A673 (cell line): ENCODE results near the gene CHEK2. TPM values are rescaled to one million over a fixed set of nuclear protein-coding genes. Genes with fewer than 3 reads are reported as not detected.

Source experiments
- BruUV-seq: library from RNA; stranded (reverse); fragments of 400-500 nt; replicated peaks from 2 replicates; lab custom pipeline; 2021; lab: Mats Ljungman, UMichigan
- CTCF ChIA-PET: fragments of 300-600 bp; sonication (Branson Sonifier 250); formaldehyde crosslinking; loops from one replicate; lab custom pipeline; 2022; ENCODE audit warnings: antibody characterized with exemption; lab: Charles Lee
- POLR2A ChIA-PET: fragments of 300-600 bp; sonication (Branson Sonifier 250); formaldehyde crosslinking; loops from one replicate; lab custom pipeline; 2022; ENCODE audit warnings: antibody characterized with exemption; ENCODE audit not compliant: low non-redundant PET; lab: Charles Lee
- DNase-seq: peaks from one replicate; pipeline ENCODE4 v3.0.0-alpha.2; 2015; ENCODE audit warnings: low spot score
- H3K27ac ChIP-seq: fragments of 200-600 bp; sonication (generic); 2 replicates; pipeline ENCODE4 v1.5.1; 2016; ENCODE audit warnings: mixed run types, low read depth, mild to moderate bottlenecking, mixed read lengths, antibody characterized with exemption, low read length; ENCODE audit not compliant: poor library complexity, severe bottlenecking
- H3K27me3 ChIP-seq: fragments of 200-600 bp; sonication (generic); replicated peaks from 2 replicates; pipeline ENCODE4 v1.6.1; 2017; ENCODE audit warnings: mixed run types, low read depth, mild to moderate bottlenecking, mixed read lengths, antibody characterized with exemption, low read length; ENCODE audit not compliant: insufficient read depth, poor library complexity
- H3K36me3 ChIP-seq: fragments of 200-600 bp; sonication (generic); 2 replicates; pipeline ENCODE4 v1.6.1; 2016; ENCODE audit warnings: mixed run types, mild to moderate bottlenecking, mixed read lengths, antibody characterized with exemption, low read length; ENCODE audit not compliant: insufficient read depth, poor library complexity, severe bottlenecking
- H3K4me1 ChIP-seq: fragments of 200-600 bp; sonication (generic); 2 replicates; pipeline ENCODE4 v1.6.1; 2017; ENCODE audit warnings: mixed run types, mild to moderate bottlenecking, mixed read lengths, antibody characterized with exemption, low read length; ENCODE audit not compliant: insufficient read depth, poor library complexity, severe bottlenecking
- H3K4me3 ChIP-seq: fragments of 200-600 bp; sonication (generic); 2 replicates; pipeline ENCODE4 v1.5.1; 2016; ENCODE audit warnings: low read depth, mixed run types, mild to moderate bottlenecking, mixed read lengths, low read length; ENCODE audit not compliant: poor library complexity, severe bottlenecking
- H3K9me3 ChIP-seq: fragments of 200-600 bp; sonication (generic); 2 replicates; pipeline ENCODE4 v1.6.1; 2016; ENCODE audit warnings: mixed run types, low read depth, mild to moderate bottlenecking, mixed read lengths, antibody characterized with exemption, low read length; ENCODE audit not compliant: poor library complexity, severe bottlenecking
- EZH2 ChIP-seq: fragments of 200-600 bp; sonication (generic); IDR thresholded peaks from 2 replicates; pipeline ENCODE4 v1.6.1; 2017; ENCODE audit warnings: borderline replicate concordance, low read depth, mild to moderate bottlenecking, mixed read lengths, antibody characterized with exemption, low read length; ENCODE audit not compliant: poor library complexity, severe bottlenecking
- intact Hi-C: fragments of 100-400 bp; cut with micrococcal nuclease; formaldehyde crosslinking; loops from one replicate; pipeline ENCODE4 v1.10.0; 2022; ENCODE audit not compliant: unreplicated experiment
- total RNA-seq: library from RNA; stranded (reverse); gene quantifications from 2 replicates; pipeline ENCODE4 v1.2.3, GENCODE V29; 2021
- TF ChIP-seq, protein P1 (sequence below): fragments of 300-800, 200-600 bp; sonication (generic); conservative IDR thresholded peaks from 2 replicates; pipeline ENCODE4 v1.5.1; 2017; ENCODE audit warnings: low read depth, mild to moderate bottlenecking, antibody characterized with exemption, low read length, moderate library complexity, mixed read lengths

Gene CHEK2
- total RNA-seq, 1 experiment from 2014 or later, result 53.7 TPM

DNA sequence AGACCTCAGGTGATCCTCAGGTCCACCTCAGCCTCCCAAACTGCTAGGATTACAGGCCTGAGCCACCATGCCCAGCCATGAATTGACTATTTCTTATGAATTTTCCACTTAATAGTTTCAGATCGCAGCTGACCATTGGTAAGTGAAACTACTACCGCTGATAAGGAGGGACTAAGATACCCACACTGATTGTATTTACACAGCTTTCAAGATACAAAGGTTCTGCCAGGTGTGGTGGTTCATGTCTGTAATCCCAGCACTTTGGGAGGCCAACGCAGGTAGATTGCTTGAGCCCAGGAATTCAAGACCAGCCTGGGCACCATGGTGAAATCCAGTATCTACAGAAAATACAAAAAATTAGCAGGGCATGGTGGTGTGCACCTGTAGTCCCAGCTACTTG, 3.9 kb downstream of the CHEK2 start:
- TF ChIP-seq, protein P1, sequence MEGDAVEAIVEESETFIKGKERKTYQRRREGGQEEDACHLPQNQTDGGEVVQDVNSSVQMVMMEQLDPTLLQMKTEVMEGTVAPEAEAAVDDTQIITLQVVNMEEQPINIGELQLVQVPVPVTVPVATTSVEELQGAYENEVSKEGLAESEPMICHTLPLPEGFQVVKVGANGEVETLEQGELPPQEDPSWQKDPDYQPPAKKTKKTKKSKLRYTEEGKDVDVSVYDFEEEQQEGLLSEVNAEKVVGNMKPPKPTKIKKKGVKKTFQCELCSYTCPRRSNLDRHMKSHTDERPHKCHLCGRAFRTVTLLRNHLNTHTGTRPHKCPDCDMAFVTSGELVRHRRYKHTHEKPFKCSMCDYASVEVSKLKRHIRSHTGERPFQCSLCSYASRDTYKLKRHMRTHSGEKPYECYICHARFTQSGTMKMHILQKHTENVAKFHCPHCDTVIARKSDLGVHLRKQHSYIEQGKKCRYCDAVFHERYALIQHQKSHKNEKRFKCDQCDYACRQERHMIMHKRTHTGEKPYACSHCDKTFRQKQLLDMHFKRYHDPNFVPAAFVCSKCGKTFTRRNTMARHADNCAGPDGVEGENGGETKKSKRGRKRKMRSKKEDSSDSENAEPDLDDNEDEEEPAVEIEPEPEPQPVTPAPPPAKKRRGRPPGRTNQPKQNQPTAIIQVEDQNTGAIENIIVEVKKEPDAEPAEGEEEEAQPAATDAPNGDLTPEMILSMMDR, result no peak
- TF ChIP-seq EZH2, result no peak
- Histone ChIP-seq H3K27ac (no peak overlapping the region), H3K4me3 (no peak overlapping the region), H3K9me3 (no peaks in the 10 kb centered on the region), H3K36me3 (peaks cover 18% of the 10 kb centered on the region), H3K27me3 (no peaks in the 10 kb centered on the region), H3K4me1 (peaks cover under 1% of the 10 kb centered on the region)
- ChIA-PET POLR2A (no interaction called here), CTCF (no interaction called here)
- intact Hi-C loops, result no loop called here
- BruUV-seq, result no TSS peak
- DNase-seq, result no peak

DNA sequence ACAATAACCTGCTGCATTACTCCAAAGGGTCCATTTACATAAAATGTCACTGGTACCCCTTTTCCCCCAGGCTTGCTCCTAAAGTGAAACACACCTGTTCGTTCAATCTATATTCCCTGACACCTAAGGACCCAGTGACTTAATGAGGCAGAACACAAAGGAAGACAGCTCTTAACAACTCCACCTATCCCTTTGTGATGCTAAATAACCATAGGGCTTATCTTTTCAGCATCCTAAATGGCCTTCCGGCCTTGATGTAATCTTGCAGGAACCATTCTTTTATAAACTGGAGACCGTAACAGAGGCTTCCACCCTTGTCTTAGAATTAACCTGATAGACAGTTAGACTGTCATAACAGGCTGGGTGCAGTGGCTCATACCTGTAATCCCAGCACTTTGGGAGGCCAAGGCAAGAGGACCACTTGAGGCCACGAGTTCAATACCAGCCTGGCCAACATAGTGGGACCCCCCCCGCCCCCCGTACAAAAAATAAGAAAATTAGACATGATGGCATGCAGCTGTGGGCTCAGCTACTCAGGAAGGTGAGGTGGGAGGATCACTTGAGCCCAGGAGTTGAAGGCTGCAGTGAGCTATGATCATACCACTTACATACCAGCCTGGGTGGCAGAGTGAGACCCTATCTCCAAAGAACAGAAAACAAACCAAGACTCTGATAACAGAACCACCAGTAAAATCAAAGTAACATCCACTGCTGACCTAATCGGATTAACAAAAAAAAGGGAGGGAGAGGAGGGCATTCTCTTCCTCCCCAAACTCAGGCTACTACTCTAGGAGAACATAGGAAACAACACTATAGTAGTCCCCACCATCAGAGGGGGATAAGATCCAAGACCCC, 5.1 kb downstream of the CHEK2 start:
- H3K4me1 ChIP-seq, result no peaks in the 10 kb centered on the region
- H3K4me3 ChIP-seq, result no peak overlapping the region
- peaks cover 21% of the 10 kb centered on the region for H3K36me3 ChIP-seq
- CTCF ChIA-PET, result interaction anchor here (0.6 kb wide), 1 partner anchor 693 kb away, joined by 6 read pairs; no protein-coding TSS in a partner anchor
- no peaks in the 10 kb centered on the region for H3K27me3 ChIP-seq
- TF ChIP-seq, protein P1, result no peak
- no peak for TF ChIP-seq EZH2
- no TSS peak for BruUV-seq
- POLR2A ChIA-PET, result interaction anchor here (0.7 kb wide), 1 partner anchor 44 kb away, joined by 3 read pairs; no protein-coding TSS in a partner anchor
- intact Hi-C loops, result no loop called here
- DNase-seq, result no peak
- no peak overlapping the region for H3K27ac ChIP-seq
- no peaks in the 10 kb centered on the region for H3K9me3 ChIP-seq

DNA sequence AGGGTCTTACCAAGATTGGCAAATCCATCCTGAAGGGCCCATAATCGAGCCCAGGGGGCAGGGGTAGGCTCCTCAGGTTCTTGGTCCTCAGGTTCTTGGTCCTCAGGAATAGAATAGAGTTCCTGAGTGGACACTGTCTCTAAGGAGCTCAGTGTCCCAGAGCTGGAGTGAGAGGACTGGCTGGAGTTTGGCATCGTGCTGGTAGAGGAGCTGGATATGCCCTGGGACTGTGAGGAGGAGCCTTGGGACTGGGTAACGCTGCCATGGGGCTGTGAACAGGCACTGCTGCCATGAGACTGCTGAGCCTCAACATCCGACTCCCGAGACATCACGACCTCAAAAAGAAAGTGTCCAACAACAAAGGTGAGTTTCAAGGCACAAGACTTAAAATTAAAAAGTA, 7.2 kb downstream of the CHEK2 start:
- Histone ChIP-seq H3K4me1 (no peaks in the 10 kb centered on the region), H3K4me3 (no peak overlapping the region), H3K36me3 (peaks cover 24% of the 10 kb centered on the region), H3K27me3 (no peaks in the 10 kb centered on the region), H3K9me3 (no peaks in the 10 kb centered on the region), H3K27ac (no peak overlapping the region)
- TF ChIP-seq EZH2, result no peak
- TF ChIP-seq, protein P1, result no peak
- intact Hi-C loops, result no loop called here
- no peak for DNase-seq
- ChIA-PET POLR2A (interaction anchor here (0.7 kb wide), 2 partner anchors 30 to 63 kb away, joined by 4 to 14 read pairs; no protein-coding TSS in a partner anchor), CTCF (no interaction called here)
- BruUV-seq, result no TSS peak
